K562 (cell line): ENCODE data around the gene DLGAP1. TPM values are rescaled to one million over a fixed set of nuclear protein-coding genes. Genes with fewer than 3 reads are reported as not detected.

Experiments used
- BCL6 ChIP-seq: fragments of 250-450 bp; sonication (Bioruptor Pico); IDR thresholded peaks from 2 replicates; pipeline ENCODE4 v1.4.0; 2020
- BMI1 ChIP-seq: fragments of 150-350 bp; IDR thresholded peaks from 2 replicates; pipeline ENCODE4 v1.6.1; 2014; ENCODE audit warnings: low read length
- DDX20 ChIP-seq: fragments of 450-650 bp; IDR thresholded peaks from 2 replicates; pipeline ENCODE4 v1.6.1; 2016; ENCODE audit warnings: missing genetic modification characterization, low read depth, mild to moderate bottlenecking, missing compliant biosample characterization, moderate library complexity
- FOSL1 ChIP-seq: fragments of 200-800 bp; sonication (Bioruptor generic); conservative IDR thresholded peaks from 2 replicates; pipeline ENCODE4 v1.6.1; 2016; ENCODE audit warnings: missing genetic modification characterization, missing compliant biosample characterization
- JUN ChIP-seq, 2 experiments: sonication (generic) in 1 of 2; formaldehyde crosslinking in 1 of 2; IDR thresholded peaks; 2 replicates each; pipeline versions ENCODE4 v1.6.1 to v1.8.0; 2012 to 2022; ENCODE audit warnings: borderline replicate concordance in 2 of 2, mild to moderate bottlenecking in 2 of 2, improper control_type of control experiment in 1 of 2, low read depth in 1 of 2, low read length in 1 of 2, missing genetic modification reagents in 1 of 2
- KLF6 ChIP-seq: fragments of 250-450 bp; sonication (Bioruptor Pico); IDR thresholded peaks from 2 replicates; pipeline ENCODE4 v1.4.0; 2020; ENCODE audit warnings: mild to moderate bottlenecking, moderate library complexity, borderline replicate concordance
- MCM3 ChIP-seq: fragments of 450-650 bp; IDR thresholded peaks from 2 replicates; pipeline ENCODE4 v1.6.1; 2016
- NR4A1 ChIP-seq, 2 experiments: fragments of 250-450 bp in 1 of 2; fragments of 450-650 bp in 1 of 2; sonication (Bioruptor Pico) in 1 of 2; IDR thresholded peaks; 2 replicates each; pipeline versions ENCODE4 v1.4.0 to v1.6.1; 2016 to 2020; ENCODE audit warnings: mild to moderate bottlenecking in 2 of 2, missing compliant biosample characterization in 1 of 2, missing genetic modification characterization in 1 of 2, moderate library complexity in 1 of 2
- SRSF1 ChIP-seq: fragments of 200-400 bp; formaldehyde crosslinking; IDR thresholded peaks from 2 replicates; pipeline ENCODE4 v1.6.1; 2017; ENCODE audit warnings: mild to moderate bottlenecking, low read depth, low read length, moderate library complexity
- TRIM28 ChIP-seq: fragments of 450-650 bp; IDR thresholded peaks from 2 replicates; pipeline ENCODE4 v1.6.1; 2017
- ZNF134 ChIP-seq: fragments of 250-450 bp; sonication (Bioruptor Pico); conservative IDR thresholded peaks from 2 replicates; pipeline ENCODE4 v1.4.0; 2020
- polyA plus RNA-seq, 8 experiments: library from polyadenylated mRNA; depleted of rRNA in 4 of 8; stranded (reverse) in 5 of 8; unstranded in 3 of 8; fragments of >200 nt; fragmentation: Nextera tagmentation in 2 of 8; fragmentation: Illumina TruSeq in 1 of 8; extraction: Ambion mirVana in 2 of 8; extraction: Trizol in 1 of 8; gene quantifications; 2 replicates each; pipeline versions ENCODE4 v1.2.1 to v1.2.3, GENCODE V29; 2011 to 2014; ENCODE audit warnings: inconsistent platforms in 1 of 8, missing spikeins in 1 of 8
- total RNA-seq, 7 experiments: library from RNA; depleted of rRNA in 6 of 7; stranded (reverse); fragments of >200 nt in 6 of 7; fragmentation: Illumina TruSeq in 2 of 7; extraction: Trizol in 2 of 7; gene quantifications; 2 replicates each; pipeline versions ENCODE4 v1.2.1 to v1.2.3, GENCODE V29; 2011 to 2021; ENCODE audit warnings: low replicate concordance in 1 of 7
- TF ChIP-seq, protein P1 (sequence below): fragments of 450-650 bp; IDR thresholded peaks from 2 replicates; pipeline ENCODE4 v1.6.1; 2017; ENCODE audit warnings: antibody characterized with exemption, mild to moderate bottlenecking
- TF ChIP-seq, protein P2 (sequence below), 2 experiments: IDR thresholded peaks in 1 of 2; conservative IDR thresholded peaks in 1 of 2; 2 replicates each; pipeline ENCODE4 v1.6.1; 2016; ENCODE audit warnings: low read depth in 2 of 2, mild to moderate bottlenecking in 1 of 2, missing compliant biosample characterization in 1 of 2, missing genetic modification characterization in 1 of 2, moderate library complexity in 1 of 2
- TF ChIP-seq, protein P3 (sequence below): fragments of 250-450 bp; sonication (Bioruptor Pico); IDR thresholded peaks from 2 replicates; pipeline ENCODE4 v1.5.0; 2021; ENCODE audit warnings: mild to moderate bottlenecking, borderline replicate concordance
- TF ChIP-seq, protein P4 (sequence below): fragments of 450-650 bp; conservative IDR thresholded peaks from 2 replicates; pipeline ENCODE4 v1.6.1; 2016; ENCODE audit warnings: missing genetic modification characterization, low read depth, mild to moderate bottlenecking, missing compliant biosample characterization, moderate library complexity

DLGAP1 gene
- total and polyA plus RNA-seq, 9 of the 15 experiments (the other 6 are each of a cell fraction or from before 2014, with no cell fraction given) = 0.04 to 0.22 (median 0.08) TPM

DNA sequence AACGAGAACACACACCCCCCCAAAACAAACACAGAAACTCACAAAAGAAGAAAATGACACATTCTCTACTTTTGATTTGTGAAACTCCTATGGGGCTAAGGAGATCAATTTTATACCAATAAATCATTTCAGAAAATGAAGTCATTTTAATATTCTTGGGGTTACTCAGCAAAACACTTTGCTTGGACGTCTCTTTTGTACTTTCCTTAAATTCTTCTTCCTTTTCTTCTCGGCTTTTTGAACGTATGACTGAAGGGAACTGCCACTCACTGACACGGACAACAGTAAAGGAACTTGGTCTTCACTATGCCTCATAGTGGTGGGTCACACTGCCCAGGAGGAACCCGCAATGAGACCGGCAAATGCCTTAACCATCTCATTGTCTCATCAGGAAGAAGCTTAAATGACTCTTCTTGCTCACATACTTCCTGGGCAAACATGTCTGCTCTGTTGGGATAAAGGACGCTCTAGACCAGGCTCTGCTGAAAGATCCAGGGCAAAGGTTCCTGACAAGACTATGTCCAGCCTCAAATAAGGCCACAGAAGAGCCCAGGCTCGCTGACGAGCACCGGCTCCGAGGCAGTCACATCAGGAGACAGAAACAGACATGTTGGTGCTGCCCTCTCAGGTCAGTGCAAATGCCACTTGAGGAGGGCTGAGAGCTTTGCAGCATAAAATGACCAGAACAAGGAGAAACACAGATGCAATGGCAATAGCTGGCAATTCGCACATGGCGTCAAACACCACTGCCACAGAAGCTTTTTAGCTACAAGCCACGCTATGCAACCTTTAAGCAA is 799.7 kb downstream of the DLGAP1 start (continued):
- TF ChIP-seq, protein P1, sequence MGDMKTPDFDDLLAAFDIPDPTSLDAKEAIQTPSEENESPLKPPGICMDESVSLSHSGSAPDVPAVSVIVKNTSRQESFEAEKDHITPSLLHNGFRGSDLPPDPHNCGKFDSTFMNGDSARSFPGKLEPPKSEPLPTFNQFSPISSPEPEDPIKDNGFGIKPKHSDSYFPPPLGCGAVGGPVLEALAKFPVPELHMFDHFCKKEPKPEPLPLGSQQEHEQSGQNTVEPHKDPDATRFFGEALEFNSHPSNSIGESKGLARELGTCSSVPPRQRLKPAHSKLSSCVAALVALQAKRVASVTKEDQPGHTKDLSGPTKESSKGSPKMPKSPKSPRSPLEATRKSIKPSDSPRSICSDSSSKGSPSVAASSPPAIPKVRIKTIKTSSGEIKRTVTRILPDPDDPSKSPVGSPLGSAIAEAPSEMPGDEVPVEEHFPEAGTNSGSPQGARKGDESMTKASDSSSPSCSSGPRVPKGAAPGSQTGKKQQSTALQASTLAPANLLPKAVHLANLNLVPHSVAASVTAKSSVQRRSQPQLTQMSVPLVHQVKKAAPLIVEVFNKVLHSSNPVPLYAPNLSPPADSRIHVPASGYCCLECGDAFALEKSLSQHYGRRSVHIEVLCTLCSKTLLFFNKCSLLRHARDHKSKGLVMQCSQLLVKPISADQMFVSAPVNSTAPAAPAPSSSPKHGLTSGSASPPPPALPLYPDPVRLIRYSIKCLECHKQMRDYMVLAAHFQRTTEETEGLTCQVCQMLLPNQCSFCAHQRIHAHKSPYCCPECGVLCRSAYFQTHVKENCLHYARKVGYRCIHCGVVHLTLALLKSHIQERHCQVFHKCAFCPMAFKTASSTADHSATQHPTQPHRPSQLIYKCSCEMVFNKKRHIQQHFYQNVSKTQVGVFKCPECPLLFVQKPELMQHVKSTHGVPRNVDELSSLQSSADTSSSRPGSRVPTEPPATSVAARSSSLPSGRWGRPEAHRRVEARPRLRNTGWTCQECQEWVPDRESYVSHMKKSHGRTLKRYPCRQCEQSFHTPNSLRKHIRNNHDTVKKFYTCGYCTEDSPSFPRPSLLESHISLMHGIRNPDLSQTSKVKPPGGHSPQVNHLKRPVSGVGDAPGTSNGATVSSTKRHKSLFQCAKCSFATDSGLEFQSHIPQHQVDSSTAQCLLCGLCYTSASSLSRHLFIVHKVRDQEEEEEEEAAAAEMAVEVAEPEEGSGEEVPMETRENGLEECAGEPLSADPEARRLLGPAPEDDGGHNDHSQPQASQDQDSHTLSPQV = no peak
- TF ChIP-seq BMI1 (no peak), KLF6 (CRISPR knock-in tag) (peak; percentile 82; the same call in 1 of the 2 replicates), FOSL1 (tag) (peak; percentile 41; the same call in 1 of the 2 replicates), ZNF134 (CRISPR knock-in tag) (peak; percentile 62; the same call in 1 of the 2 replicates), DDX20 (tag) (peak; percentile 44; the same call in 1 of the 2 replicates), JUN (IDR thresholded peaks at IDR 0.05; ENCODE audit: borderline replicate concordance, low read depth, low read length) (no peak), JUN (CRISPR knock-in tag; IDR thresholded peaks at IDR 0.05; ENCODE audit: borderline replicate concordance) (no peak), NR4A1 (CRISPR knock-in tag; IDR thresholded peaks at IDR 0.05) (peak; percentile 80; the same call in 1 of the 2 replicates), NR4A1 (tag; IDR thresholded peaks at IDR 0.05) (peak; percentile 92), SRSF1 (no peak), TRIM28 (no peak), BCL6 (peak; percentile 62; the same call in 1 of the 2 replicates), MCM3 (no peak)
- TF ChIP-seq, protein P2, sequence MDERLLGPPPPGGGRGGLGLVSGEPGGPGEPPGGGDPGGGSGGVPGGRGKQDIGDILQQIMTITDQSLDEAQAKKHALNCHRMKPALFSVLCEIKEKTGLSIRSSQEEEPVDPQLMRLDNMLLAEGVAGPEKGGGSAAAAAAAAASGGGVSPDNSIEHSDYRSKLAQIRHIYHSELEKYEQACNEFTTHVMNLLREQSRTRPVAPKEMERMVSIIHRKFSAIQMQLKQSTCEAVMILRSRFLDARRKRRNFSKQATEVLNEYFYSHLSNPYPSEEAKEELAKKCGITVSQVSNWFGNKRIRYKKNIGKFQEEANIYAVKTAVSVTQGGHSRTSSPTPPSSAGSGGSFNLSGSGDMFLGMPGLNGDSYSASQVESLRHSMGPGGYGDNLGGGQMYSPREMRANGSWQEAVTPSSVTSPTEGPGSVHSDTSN (CRISPR knock-in tag; IDR thresholded peaks at IDR 0.05; ENCODE audit: low read depth) = no peak
- TF ChIP-seq, protein P2 (tag; conservative IDR thresholded peaks at IDR 0.05; ENCODE audit: low read depth) = peak; percentile 74
- TF ChIP-seq, protein P3, sequence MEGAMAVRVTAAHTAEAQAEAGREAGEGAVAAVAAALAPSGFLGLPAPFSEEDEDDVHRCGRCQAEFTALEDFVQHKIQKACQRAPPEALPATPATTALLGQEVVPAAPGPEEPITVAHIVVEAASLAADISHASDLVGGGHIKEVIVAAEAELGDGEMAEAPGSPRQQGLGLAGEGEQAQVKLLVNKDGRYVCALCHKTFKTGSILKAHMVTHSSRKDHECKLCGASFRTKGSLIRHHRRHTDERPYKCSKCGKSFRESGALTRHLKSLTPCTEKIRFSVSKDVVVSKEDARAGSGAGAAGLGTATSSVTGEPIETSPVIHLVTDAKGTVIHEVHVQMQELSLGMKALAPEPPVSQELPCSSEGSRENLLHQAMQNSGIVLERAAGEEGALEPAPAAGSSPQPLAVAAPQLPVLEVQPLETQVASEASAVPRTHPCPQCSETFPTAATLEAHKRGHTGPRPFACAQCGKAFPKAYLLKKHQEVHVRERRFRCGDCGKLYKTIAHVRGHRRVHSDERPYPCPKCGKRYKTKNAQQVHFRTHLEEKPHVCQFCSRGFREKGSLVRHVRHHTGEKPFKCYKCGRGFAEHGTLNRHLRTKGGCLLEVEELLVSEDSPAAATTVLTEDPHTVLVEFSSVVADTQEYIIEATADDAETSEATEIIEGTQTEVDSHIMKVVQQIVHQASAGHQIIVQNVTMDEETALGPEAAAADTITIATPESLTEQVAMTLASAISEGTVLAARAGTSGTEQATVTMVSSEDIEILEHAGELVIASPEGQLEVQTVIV (CRISPR knock-in tag) = no peak
- TF ChIP-seq, protein P4, sequence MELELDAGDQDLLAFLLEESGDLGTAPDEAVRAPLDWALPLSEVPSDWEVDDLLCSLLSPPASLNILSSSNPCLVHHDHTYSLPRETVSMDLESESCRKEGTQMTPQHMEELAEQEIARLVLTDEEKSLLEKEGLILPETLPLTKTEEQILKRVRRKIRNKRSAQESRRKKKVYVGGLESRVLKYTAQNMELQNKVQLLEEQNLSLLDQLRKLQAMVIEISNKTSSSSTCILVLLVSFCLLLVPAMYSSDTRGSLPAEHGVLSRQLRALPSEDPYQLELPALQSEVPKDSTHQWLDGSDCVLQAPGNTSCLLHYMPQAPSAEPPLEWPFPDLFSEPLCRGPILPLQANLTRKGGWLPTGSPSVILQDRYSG (tag) = peak; percentile 94
